Gastroesophageal sphincter (tissue), 4 donors: ENCODE measurements around the gene OR2AT4. TPM values are rescaled to one million over a fixed set of nuclear protein-coding genes. Genes with fewer than 3 reads are reported as not detected.
"Not testable (repeated sequence)": the region's sequence is repeated elsewhere in the genome, so short reads cannot be mapped to it uniquely, and the experiment has no call there.

Experiments
- ATAC-seq: fragments of 150-250 bp; one replicate; pipeline ENCODE4 v1.9.1; 2016; ENCODE audit warnings: mild to moderate bottlenecking, moderate library complexity
- H3K27ac ChIP-seq, 4 donors: fragments of 200-600 bp; sonication (generic) in 3 of 4; 1 replicate in 3 of 4; 2 replicates in 1 of 4; pipeline ENCODE4 v1.5.1; 2016 to 2019
- H3K27me3 ChIP-seq: fragments of 200-600 bp; sonication (generic); one replicate; pipeline ENCODE4 v1.5.1; 2019
- H3K36me3 ChIP-seq, 2 donors: fragments of 200-600 bp; sonication (generic); one replicate each; pipeline ENCODE4 v1.5.1; 2019; ENCODE audit warnings: control low read depth in 1 of 2
- H3K4me1 ChIP-seq, 3 donors: fragments of 200-600 bp; sonication (generic); 1 replicate in 2 of 3; 2 replicates in 1 of 3; pipeline ENCODE4 v1.5.1; 2016 to 2019; ENCODE audit warnings: control low read depth in 2 of 3
- H3K4me3 ChIP-seq, 2 donors: fragments of 200-600 bp; sonication (generic); one replicate each; pipeline ENCODE4 v1.5.1; 2019; ENCODE audit warnings: mild to moderate bottlenecking in 1 of 2, moderate library complexity in 1 of 2
- H3K9me3 ChIP-seq, 3 donors: fragments of 200-600 bp; sonication (generic); one replicate each; pipeline ENCODE4 v1.5.1; 2017 to 2019; ENCODE audit warnings: control low read depth in 2 of 3
- CTCF ChIP-seq, 4 experiments: fragments of 200-600 bp in 2 of 4; fragments of 450-650 bp in 2 of 4; sonication (generic) in 1 of 4; IDR thresholded peaks; one replicate each; pipeline ENCODE4 v1.5.1; 2017 to 2019; ENCODE audit warnings: antibody characterized with exemption in 4 of 4, mild to moderate bottlenecking in 2 of 4, moderate library complexity in 2 of 4
- EP300 ChIP-seq: sonication (generic); formaldehyde crosslinking; IDR thresholded peaks from one replicate; pipeline ENCODE4 v1.6.1; 2017; ENCODE audit warnings: antibody characterized with exemption, mild to moderate bottlenecking
- POLR2A ChIP-seq, 2 donors: fragments of 450-650 bp; IDR thresholded peaks; one replicate each; pipeline ENCODE4 v1.6.1; 2017; ENCODE audit warnings: antibody characterized with exemption in 2 of 2, mild to moderate bottlenecking in 2 of 2, moderate library complexity in 1 of 2
- POLR2AphosphoS5 ChIP-seq: sonication (generic); formaldehyde crosslinking; IDR thresholded peaks from one replicate; pipeline ENCODE4 v1.6.1; 2017; ENCODE audit warnings: antibody characterized with exemption
- WGBS, 2 donors: methylation state at CpG; one replicate each; pipeline ENCODE4 v1.1.5; 2018; ENCODE audit warnings: low coverage in 1 of 2; 5-methylcytosine and 5-hydroxymethylcytosine counted together
- total RNA-seq, 4 donors: library from RNA; depleted of rRNA; stranded (reverse); fragments of >200 nt; gene quantifications; one replicate each; pipeline ENCODE4 v1.1.0, GENCODE V29; 2016

The OR2AT4 gene
- total RNA-seq, 4 donors from 2014 or later: not detected

DNA sequence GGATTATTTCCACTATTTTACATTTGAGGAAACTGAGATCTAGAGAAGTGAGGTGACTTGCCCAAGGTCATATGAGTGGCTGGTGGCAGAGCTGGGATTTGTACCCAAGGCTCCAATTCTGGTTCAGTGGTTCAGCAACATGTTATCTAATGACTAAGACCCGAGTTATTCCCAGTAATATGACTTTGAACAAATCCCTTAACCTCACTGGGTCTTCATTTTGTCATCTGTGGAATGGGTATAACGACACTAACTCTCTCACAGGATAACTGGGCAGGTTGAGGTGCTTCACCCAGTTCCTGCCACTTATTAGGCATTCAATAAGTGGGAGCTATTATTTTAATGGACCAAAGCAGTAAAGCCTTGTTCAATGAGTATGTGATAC lies 489 bp upstream of the OR2AT4 start:
- 43 to 70% methylated on average over 2 of the region's 2 CpGs for WGBS, 2 donors
- no peak for TF ChIP-seq POLR2AphosphoS5
- TF ChIP-seq CTCF (IDR thresholded peaks at IDR 0.05): no peak
- no peak for TF ChIP-seq EP300
- no peak for TF ChIP-seq POLR2A (IDR thresholded peaks at IDR 0.05)
- Histone ChIP-seq H3K4me1 (no peaks in the 10 kb centered on the region), H3K27me3 (peaks cover 56% of the 10 kb centered on the region), H3K9me3 (no peaks in the 10 kb centered on the region), H3K27ac (no peak overlapping the region), H3K36me3 (no peaks in the 10 kb centered on the region), H3K4me3 (no peak overlapping the region)
- no peak for ATAC-seq

GRCh38 chr11:75094382-75094781 lies 2.3 kb downstream of the OR2AT4 start:
- not testable (repeated sequence) for ATAC-seq, H3K27ac ChIP-seq, H3K36me3 ChIP-seq, H3K4me3 ChIP-seq, H3K4me1 ChIP-seq
- Histone ChIP-seq H3K27me3 (peaks cover 50% of the 10 kb centered on the region), H3K9me3 (peaks cover 0 to 23% (median 0%) of the 10 kb centered on the region in 3 donors)

GRCh38 chr11:75090671-75091177 lies 6.0 kb downstream of the OR2AT4 start:
- Histone ChIP-seq H3K36me3 (no peaks in the 10 kb centered on the region), H3K27me3 (peaks cover 31% of the 10 kb centered on the region), H3K4me3 (no peak overlapping the region), H3K4me1 (no peaks in the 10 kb centered on the region), H3K9me3 (peaks cover 0 to 23% (median 0%) of the 10 kb centered on the region in 3 donors), H3K27ac (no peak overlapping the region)
- no peak for ATAC-seq
- WGBS, 2 donors: 79 to 94% methylated on average over 3 to 4 of the region's 4 CpGs
- TF ChIP-seq POLR2A (IDR thresholded peaks at IDR 0.05): no peak
- TF ChIP-seq CTCF (IDR thresholded peaks at IDR 0.05): no peak
- TF ChIP-seq EP300: no peak
- TF ChIP-seq POLR2AphosphoS5: no peak

DNA sequence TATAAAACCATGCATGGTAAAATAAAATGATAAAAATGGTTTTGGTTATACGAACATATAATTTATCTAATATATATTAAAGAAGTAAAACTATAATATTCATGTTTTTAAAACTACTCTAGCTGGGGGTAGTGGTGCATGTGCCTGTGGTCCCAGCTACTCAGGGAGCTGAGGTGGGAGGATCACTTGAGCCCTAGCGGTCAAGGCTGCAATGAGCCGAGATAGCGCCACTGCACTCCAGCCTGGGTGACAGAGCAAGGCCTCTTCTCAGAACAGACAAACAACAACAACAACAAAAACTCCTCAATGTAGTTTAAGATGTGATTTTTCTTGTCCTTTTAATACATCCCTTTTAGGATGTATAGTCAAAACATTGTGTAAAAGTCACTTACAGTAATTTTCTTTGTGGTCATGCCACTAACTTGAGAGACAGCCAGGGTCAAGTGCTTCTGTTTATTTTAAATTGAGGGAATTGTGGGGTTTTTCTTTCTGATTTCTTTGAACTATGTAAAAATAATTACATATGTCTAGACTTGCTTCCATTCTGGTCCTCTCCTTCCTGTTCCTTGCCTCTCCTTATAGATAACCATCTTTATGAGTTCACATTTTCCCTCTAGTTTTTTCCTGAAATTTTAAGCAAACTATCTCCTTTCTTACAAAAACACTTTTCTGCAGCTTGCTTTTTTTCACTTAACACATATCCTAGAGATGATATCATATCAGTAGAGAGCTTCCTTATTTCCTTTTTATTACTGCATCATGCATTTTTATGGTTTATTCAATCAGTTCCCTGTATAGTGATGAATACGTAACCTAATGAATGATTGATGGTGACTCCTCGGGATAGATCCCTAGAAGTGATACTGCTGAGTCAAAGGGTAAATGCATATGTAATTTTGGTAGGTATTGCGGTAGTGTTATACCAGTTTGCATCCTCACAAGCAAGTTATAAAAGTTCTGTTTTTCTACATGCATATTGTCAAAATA lies 9.1 kb downstream of the OR2AT4 start:
- peaks cover 34% of the 10 kb centered on the region for H3K27me3 ChIP-seq
- no peak overlapping the region for H3K27ac ChIP-seq
- WGBS, 2 donors: 65 to 79% methylated on average over 4 to 5 of the region's 7 CpGs

GRCh38 chr11:75084883-75085282 lies 11.8 kb downstream of the OR2AT4 start:
- no peak for TF ChIP-seq EP300
- no peak for TF ChIP-seq POLR2AphosphoS5
- no peak for TF ChIP-seq POLR2A (IDR thresholded peaks at IDR 0.05)
- TF ChIP-seq CTCF (IDR thresholded peaks at IDR 0.05): no peak
- no peak for ATAC-seq
- Histone ChIP-seq H3K27ac (no peak overlapping the region), H3K4me1 (no peaks in the 10 kb centered on the region), H3K36me3 (no peaks in the 10 kb centered on the region), H3K27me3 (peaks cover 43% of the 10 kb centered on the region), H3K9me3 (peaks cover 0 to under 1% (median 0%) of the 10 kb centered on the region in 3 donors), H3K4me3 (no peak overlapping the region)
- 82 to 88% methylated on average over 1 of the region's 1 CpG for WGBS, 2 donors

More for the DNA sequence above, 9.1 kb downstream of the OR2AT4 start:
- no peak for TF ChIP-seq POLR2A (IDR thresholded peaks at IDR 0.05)
- TF ChIP-seq POLR2AphosphoS5: no peak
- no peak for TF ChIP-seq EP300
- TF ChIP-seq CTCF (IDR thresholded peaks at IDR 0.05): no peak
- no peaks in the 10 kb centered on the region for H3K4me1 ChIP-seq
- ATAC-seq: no peak
- H3K9me3 ChIP-seq: peaks cover 0 to 23% (median 0%) of the 10 kb centered on the region in 3 donors
- H3K4me3 ChIP-seq: no peak overlapping the region
- H3K36me3 ChIP-seq: no peaks in the 10 kb centered on the region
